Fibroblast of pulmonary artery (primary cell): ENCODE measurements around the gene TPBGL.

Source experiments
- DNase-seq: peaks from one replicate; pipeline ENCODE4 v3.0.0-alpha.2; 2010; ENCODE audit warnings: low read depth
- H3K4me3 ChIP-seq: replicated peaks from 2 replicates; pipeline ENCODE4 v1.5.1; 2011; ENCODE audit warnings: low read depth, mild to moderate bottlenecking, control low read depth, low read length, moderate library complexity
- CTCF ChIP-seq: IDR thresholded peaks from 2 replicates; pipeline ENCODE4 v1.5.1; 2011; ENCODE audit warnings: mild to moderate bottlenecking, control low read depth, low read length, inconsistent platforms; ENCODE audit errors: missing control alignments

Gene TPBGL

DNA sequence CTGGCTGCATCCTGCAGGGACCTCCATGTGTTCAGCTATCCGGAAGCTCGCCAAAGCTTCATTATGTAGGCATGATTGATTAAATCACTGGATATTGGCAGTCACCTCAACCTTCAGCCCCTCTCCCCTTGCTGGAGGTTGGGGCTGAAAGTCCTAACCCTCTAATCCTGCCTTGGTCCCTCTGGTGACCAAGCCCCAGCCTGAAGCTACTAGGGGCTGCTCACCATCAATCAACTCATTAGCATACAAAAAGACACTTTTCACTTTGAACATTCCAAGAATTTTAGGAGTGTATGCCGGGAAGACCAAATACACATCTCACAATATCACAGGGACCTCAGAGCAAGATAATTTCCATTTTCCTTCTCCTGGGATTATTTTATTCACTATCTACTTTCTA is 38.8 kb upstream of the TPBGL start:
- no peak for DNase-seq
- no peak for TF ChIP-seq CTCF
- H3K4me3 ChIP-seq, result no peak overlapping the region

DNA sequence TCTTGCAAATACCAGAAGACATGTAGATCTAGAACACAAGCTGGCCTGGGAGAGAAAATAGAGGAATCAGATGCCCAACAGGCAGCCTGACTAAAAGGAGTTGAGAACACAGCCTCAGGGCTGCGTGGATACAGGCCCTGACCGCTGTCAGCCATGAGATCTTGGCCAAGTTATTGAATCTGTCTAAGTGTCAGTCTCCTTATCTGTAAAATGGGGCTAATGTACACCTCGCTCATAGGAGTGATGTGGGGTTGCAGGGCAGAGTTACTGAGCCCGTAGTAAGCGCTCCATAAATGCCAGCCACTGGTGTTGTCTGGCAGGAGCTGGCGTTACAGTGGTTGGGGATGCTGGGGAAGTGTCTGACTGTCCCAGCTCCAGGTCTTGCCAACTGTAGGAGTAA is 38.4 kb upstream of the TPBGL start:
- H3K4me3 ChIP-seq, result no peak overlapping the region
- no peak for DNase-seq
- no peak for TF ChIP-seq CTCF

DNA sequence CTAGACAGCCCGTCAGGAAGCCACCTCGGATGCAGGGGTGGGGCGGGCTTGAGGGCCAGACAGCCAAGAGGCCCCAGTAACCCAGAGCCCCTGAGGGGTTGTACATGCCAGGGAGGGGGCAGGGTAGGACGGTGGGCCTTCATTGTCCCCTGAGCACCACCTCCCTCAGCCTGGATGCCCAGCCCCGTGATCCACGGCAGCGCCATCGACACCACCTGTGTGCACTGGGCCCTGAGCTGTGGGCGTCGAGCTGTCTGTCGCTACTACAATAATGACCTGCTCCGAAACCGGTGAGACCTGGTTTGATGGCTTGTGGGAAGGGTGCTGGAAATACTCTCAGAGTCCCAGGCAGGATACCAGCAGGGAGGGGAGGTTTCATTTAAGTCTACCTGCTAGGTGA is 37.4 kb upstream of the TPBGL start:
- no peak overlapping the region for H3K4me3 ChIP-seq
- DNase-seq, result no peak
- TF ChIP-seq CTCF, result no peak

GRCh38 chr11:75203641-75204011 is 36.9 kb upstream of the TPBGL start:
- no peak for DNase-seq
- no peak for TF ChIP-seq CTCF

DNA sequence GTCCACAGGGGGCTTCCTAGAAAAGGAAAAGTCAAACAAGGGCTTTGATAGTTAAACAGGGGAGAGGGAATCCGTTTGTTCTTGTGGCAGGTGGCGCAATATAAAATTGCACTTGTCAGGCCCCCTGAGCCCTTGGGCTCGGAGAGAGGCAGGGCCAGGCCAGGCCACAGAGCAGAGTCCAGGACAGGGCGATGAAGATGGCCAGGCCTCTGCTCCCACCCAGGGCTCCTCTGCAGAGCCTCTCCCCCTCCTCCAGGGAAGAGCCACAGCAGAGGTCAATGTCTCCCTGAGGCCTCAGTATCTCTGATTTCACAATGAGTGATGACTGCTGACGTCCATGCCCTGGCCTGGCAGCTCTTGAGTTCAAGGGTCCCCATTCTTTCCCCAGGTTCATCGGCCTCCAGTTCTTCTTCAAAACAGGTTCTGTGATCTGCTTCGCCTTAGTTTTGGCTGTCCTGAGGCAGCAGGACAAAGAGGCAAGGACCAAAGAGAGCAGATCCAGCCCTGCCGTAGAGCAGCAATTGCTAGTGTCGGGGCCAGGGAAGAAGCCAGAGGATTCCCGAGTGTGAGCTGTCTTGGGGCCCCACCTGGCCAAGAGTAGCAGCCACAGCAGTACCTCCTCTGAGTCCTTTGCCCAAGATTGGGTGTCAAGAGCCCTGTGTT is 36.4 kb upstream of the TPBGL start:
- H3K4me3 ChIP-seq, result no peak overlapping the region
- no peak for DNase-seq
- no peak for TF ChIP-seq CTCF

More at GRCh38 chr11:75203641-75204011, 36.9 kb upstream of the TPBGL start:
- no peak overlapping the region for H3K4me3 ChIP-seq

DNA sequence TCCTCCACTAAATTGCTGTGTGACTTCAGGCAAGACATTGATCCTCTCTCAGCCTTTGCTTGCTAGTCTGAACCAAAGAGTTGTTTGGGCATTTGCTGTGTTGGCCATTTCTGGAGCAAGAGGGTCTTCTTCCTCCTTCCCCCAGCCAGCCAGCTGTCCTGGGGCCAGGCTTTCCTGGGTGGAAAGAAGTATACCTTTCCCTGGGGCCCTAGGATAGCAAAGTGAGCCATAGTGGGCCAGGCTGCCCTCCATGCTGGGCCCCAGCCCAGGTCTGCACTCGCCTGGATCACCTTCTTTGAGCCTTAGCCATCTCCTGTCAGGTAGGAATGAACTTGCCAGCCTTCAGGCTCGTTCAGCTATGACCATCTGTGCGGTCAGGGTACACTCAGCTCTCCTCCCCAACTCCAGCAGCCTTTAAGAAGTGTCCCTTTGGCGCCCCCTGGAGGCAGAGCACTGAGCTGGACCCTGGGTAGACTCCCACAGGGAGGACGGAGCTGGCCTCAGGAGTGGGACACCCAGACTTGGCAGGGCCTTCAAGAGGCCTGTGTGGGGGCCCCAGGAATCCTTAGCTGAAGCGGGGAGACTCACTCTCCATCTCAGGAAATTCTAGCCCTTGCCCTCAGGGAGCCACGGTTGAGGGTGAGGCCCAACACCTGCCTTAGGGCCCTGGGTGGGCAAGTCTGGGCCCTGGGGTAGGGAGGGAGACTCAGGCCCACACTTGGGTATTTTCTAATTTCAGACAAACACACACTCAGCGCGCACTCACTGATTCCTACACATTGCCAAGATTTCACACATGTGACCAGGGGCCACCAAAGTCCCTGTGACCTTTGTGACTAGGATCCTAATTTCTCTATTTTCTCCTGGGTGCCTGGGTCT is 35.6 kb upstream of the TPBGL start:
- TF ChIP-seq CTCF, result peak; percentile 93
- peak; percentile 86 for DNase-seq
- H3K4me3 ChIP-seq, result no peak overlapping the region

DNA sequence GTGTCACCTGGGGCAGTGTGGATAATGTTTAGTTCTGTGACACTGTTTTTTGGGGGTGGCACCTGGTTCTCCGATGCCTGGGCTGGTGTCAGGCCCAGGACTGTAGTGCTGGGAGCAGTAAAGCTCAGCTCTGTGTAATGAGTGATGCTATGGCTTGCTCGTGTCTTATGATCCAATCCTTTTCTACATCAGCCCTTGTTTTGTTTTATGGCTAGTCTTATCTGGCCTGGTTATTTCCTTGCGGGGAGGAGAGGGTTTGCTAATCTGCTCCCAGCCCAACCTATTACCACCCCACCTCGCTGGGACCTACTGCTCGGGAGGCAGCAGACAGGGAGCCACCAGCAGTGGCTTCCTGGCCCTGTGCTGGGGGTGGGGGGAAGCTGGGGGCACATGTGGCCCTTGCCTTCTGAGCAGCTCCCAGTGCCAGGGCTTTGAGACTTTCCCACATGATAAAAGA is 35.0 kb upstream of the TPBGL start:
- TF ChIP-seq CTCF, result no peak
- no peak overlapping the region for H3K4me3 ChIP-seq
- DNase-seq, result no peak
